ENCODE results near the gene AKAP13. TPM values are rescaled to one million over a fixed set of nuclear protein-coding genes. Genes with fewer than 3 reads are reported as not detected.

AKAP13 gene
- total RNA-seq, 4 donors from 2014 or later, result 189 to 405 (median 244) TPM

GRCh38 chr15:85788771-85789495, 408.5 kb downstream of the AKAP13 start:
- H3K9me3 ChIP-seq, result no peaks in the 10 kb centered on the region
- H3K27me3 ChIP-seq, result no peaks in the 10 kb centered on the region
- H3K4me3 ChIP-seq (replicated peaks in 1 of 3), result no peak overlapping the region
- H3K27ac ChIP-seq, result no peak overlapping the region
- intact Hi-C loops (cut with DNase I), result no loop called here
- peaks cover 27 to 59% of the 10 kb centered on the region in 2 donors for H3K4me1 ChIP-seq
- TF ChIP-seq POLR2A (IDR thresholded peaks at IDR 0.05) (no peak), CTCF (IDR thresholded peaks at IDR 0.05) (peak in 1 of 6 experiments; percentile 32)
- 53 to 62% methylated on average over 12 of the region's 12 CpGs for WGBS, 2 donors
- H3K36me3 ChIP-seq, result no peaks in the 10 kb centered on the region
- peak; percentile 79 to 83 for DNase-seq

- Histone ChIP-seq H3K27me3 (no peaks in the 10 kb centered on the region), H3K4me3 (replicated peaks in 1 of 3) (no peak overlapping the region), H3K36me3 (no peaks in the 10 kb centered on the region), H3K27ac (no peak overlapping the region), H3K9me3 (no peaks in the 10 kb centered on the region), H3K4me1 (peaks cover 27 to 57% of the 10 kb centered on the region in 2 donors)
- intact Hi-C loops (cut with DNase I), result no loop called here
- TF ChIP-seq POLR2A (IDR thresholded peaks at IDR 0.05) (no peak), CTCF (IDR thresholded peaks at IDR 0.05) (no peak)
- no peak for DNase-seq
- 82% methylated on average over 7 of the region's 7 CpGs for WGBS, 2 donors
Observed at GRCh38 chr15:85789496-85789875, 409.1 kb downstream of the AKAP13 start.

GRCh38 chr15:85792102-85792731, 411.8 kb downstream of the AKAP13 start:
- no peak for TF ChIP-seq POLR2A (IDR thresholded peaks at IDR 0.05)
- no peak for TF ChIP-seq CTCF (IDR thresholded peaks at IDR 0.05)
- WGBS, 2 donors, result 100% methylated on average over 4 of the region's 4 CpGs
- H3K27ac ChIP-seq, result no peak overlapping the region
- H3K4me3 ChIP-seq (replicated peaks in 1 of 3), result no peak overlapping the region
- H3K27me3 ChIP-seq, result no peaks in the 10 kb centered on the region
- no peaks in the 10 kb centered on the region for H3K36me3 ChIP-seq
- no peak for DNase-seq
- intact Hi-C loops (cut with DNase I), result loop anchor here (10.0 kb wide), 1 partner anchor 47 kb away; no protein-coding TSS in a partner anchor
- H3K4me1 ChIP-seq, result peaks cover 12 to 37% of the 10 kb centered on the region in 2 donors
- H3K9me3 ChIP-seq, result no peaks in the 10 kb centered on the region

GRCh38 chr15:85792912-85793590, 412.6 kb downstream of the AKAP13 start:
- H3K4me3 ChIP-seq (replicated peaks in 1 of 3), result no peak overlapping the region
- no peak for DNase-seq
- TF ChIP-seq POLR2A (IDR thresholded peaks at IDR 0.05) (no peak), CTCF (IDR thresholded peaks at IDR 0.05) (no peak)
- no peaks in the 10 kb centered on the region for H3K36me3 ChIP-seq
- no peaks in the 10 kb centered on the region for H3K27me3 ChIP-seq
- peaks cover 10 to 32% of the 10 kb centered on the region in 2 donors for H3K4me1 ChIP-seq
- WGBS, 2 donors, result 76 to 80% methylated on average over 13 to 14 of the region's 14 CpGs
- H3K9me3 ChIP-seq, result no peaks in the 10 kb centered on the region
- no peak overlapping the region for H3K27ac ChIP-seq
- intact Hi-C loops (cut with DNase I), result loop anchor here (10.0 kb wide), 1 partner anchor 48 kb away; no protein-coding TSS in a partner anchor
